ENCODE measurements around the gene FGF23. TPM values are rescaled to one million over a fixed set of nuclear protein-coding genes. Genes with fewer than 3 reads are reported as not detected.

The FGF23 gene
- total RNA-seq, 4 donors from 2014 or later: 0.22 TPM; not detected in 3

GRCh38 chr12:4369548-4369947 is 10.0 kb downstream of the FGF23 start:
- TF ChIP-seq CTCF (IDR thresholded peaks at IDR 0.05; ENCODE audit: low read depth): no peak

GRCh38 chr12:4366090-4366489 is 13.4 kb downstream of the FGF23 start:
- TF ChIP-seq CTCF (IDR thresholded peaks at IDR 0.05; ENCODE audit: low read depth): no peak

DNA sequence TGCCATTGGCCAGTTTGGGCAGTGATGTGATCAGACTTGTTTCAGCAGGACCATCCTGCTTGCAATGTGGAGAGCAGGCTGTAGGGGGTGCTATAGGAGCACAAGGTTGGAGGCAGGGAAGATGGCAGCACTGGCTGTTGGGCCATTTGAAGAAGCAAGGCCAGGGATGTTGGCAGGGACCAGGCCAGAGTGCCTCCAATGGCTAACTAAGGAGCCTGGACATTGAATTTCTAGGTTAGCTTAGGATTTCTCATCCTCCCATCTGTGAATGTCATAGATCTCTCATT is 23.5 kb downstream of the FGF23 start:
- TF ChIP-seq CTCF (IDR thresholded peaks at IDR 0.05; ENCODE audit: low read depth): no peak

DNA sequence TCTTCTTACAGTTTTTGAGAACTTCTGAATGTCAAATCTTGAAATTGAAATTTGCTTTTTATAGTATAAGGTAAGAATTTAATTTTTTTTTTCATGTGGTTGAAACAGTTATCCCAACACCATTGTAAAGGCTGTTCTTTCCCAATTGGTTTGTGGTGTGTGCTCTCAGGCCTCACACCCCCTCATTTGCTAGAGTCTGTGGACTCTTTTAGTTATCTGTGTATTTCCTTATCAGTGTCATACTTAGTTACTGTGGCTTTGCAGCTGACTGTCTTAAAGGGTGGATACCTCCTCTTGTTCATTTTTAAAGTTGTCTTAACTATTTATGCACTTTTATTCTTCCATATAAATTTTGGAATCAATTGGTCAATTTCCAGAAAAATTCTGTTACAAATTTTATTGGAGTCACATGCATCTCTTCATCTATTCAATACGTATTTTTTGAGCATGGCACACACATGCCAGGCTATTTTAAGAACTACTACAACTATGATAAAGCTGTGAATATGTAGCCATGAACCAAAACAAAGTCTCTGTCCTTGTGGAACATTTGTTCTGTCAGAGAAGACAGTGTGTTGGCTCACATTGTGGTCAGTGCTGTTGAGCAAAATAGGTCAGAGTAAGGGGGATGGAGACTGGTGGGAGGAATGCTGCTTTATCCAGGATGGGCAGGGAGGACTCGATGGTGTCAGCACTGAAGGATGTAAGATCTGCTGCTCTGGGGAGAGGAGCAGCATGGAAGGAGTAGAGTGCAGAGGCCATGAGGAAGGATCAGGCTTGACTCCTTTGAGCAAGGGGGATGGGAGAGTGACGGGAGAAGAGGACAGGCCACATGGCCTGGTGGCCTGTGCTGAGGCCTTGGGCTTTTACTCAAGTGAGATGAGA is 24.1 kb downstream of the FGF23 start:
- TF ChIP-seq CTCF (IDR thresholded peaks at IDR 0.05; ENCODE audit: low read depth): no peak

- TF ChIP-seq CTCF (IDR thresholded peaks at IDR 0.05; ENCODE audit: low read depth): no peak
These were observed 25.7 kb downstream of the FGF23 start for GRCh38 chr12:4353785-4354208.

GRCh38 chr12:4346931-4347330 is 32.6 kb downstream of the FGF23 start:
- no peak for TF ChIP-seq CTCF (IDR thresholded peaks at IDR 0.05; ENCODE audit: low read depth)

- TF ChIP-seq CTCF (IDR thresholded peaks at IDR 0.05; ENCODE audit: low read depth): no peak
These were observed 47.7 kb downstream of the FGF23 start for GRCh38 chr12:4331842-4332241.

All from subcutaneous adipose tissue (tissue), 4 donors.